NCI-H1417 treated with DMSO at 0.1 percent for 48 hours (cell line): Measurements from ENCODE around the gene SMARCAL1.

Experiments
- DNase-seq: peaks from one replicate; lab custom pipeline; 2025; lab: John Stamatoyannopoulos, UW

SMARCAL1 gene

GRCh38 chr2:216392945-216393840 is 19.1 kb upstream of the SMARCAL1 start:
- no peak for DNase-seq

GRCh38 chr2:216394881-216395280 is 17.4 kb upstream of the SMARCAL1 start:
- DNase-seq, result no peak

GRCh38 chr2:216399621-216400020 is 12.7 kb upstream of the SMARCAL1 start:
- no peak for DNase-seq

- no peak for DNase-seq
These were observed 9.5 kb upstream of the SMARCAL1 start for GRCh38 chr2:216402751-216403150.

- no peak for DNase-seq
These were observed 8.2 kb upstream of the SMARCAL1 start for GRCh38 chr2:216404010-216404618.

GRCh38 chr2:216405588-216405987 is 6.7 kb upstream of the SMARCAL1 start:
- DNase-seq, result no peak

- DNase-seq, result no peak
These were observed 5.5 kb upstream of the SMARCAL1 start for GRCh38 chr2:216406826-216407225.

- no peak for DNase-seq
These were observed 3.6 kb upstream of the SMARCAL1 start for GRCh38 chr2:216408426-216409290.

GRCh38 chr2:216410550-216410949 is 1.7 kb upstream of the SMARCAL1 start:
- no peak for DNase-seq

- DNase-seq, result no peak
These were observed 1.6 kb downstream of the SMARCAL1 start for GRCh38 chr2:216413882-216414281.

- DNase-seq, result no peak
These were observed 2.6 kb downstream of the SMARCAL1 start for GRCh38 chr2:216414772-216415319.

GRCh38 chr2:216415541-216415940 is 3.3 kb downstream of the SMARCAL1 start:
- no peak for DNase-seq

- no peak for DNase-seq
These were observed 4.5 kb downstream of the SMARCAL1 start for GRCh38 chr2:216416571-216417307.

GRCh38 chr2:216418981-216419380 is 6.7 kb downstream of the SMARCAL1 start:
- DNase-seq, result no peak

- no peak for DNase-seq
These were observed 8.2 kb downstream of the SMARCAL1 start for GRCh38 chr2:216420367-216421101.

- no peak for DNase-seq
These were observed 10.8 kb downstream of the SMARCAL1 start for GRCh38 chr2:216423071-216423470.

GRCh38 chr2:216424274-216424673 is 12.0 kb downstream of the SMARCAL1 start:
- no peak for DNase-seq

- DNase-seq, result no peak
These were observed 12.9 kb downstream of the SMARCAL1 start for GRCh38 chr2:216425008-216425787.

GRCh38 chr2:216426166-216426777 is 14.0 kb downstream of the SMARCAL1 start:
- no peak for DNase-seq

- DNase-seq, result no peak
These were observed 14.7 kb downstream of the SMARCAL1 start for GRCh38 chr2:216426938-216427337.
